NK-92 (cell line): ENCODE measurements around the gene SYVN1.
"Not testable (repeated sequence)": the region's sequence is repeated elsewhere in the genome, so short reads cannot be mapped to it uniquely, and the experiment has no call there.

Experiments used
- DNase-seq: peaks from one replicate; lab custom pipeline; 2025; ENCODE audit not compliant: unreplicated experiment; lab: John Stamatoyannopoulos, UW

Gene SYVN1

GRCh38 chr11:65134240-65134951 lies at the start of gene SYVN1:
Gene SYVN1 (minus strand): TSS chr11:65134519. CDS start chr11:65133601, 918 bp downstream.
- DNase-seq = peak; percentile 34

- DNase-seq = no peak
Observed at GRCh38 chr11:65183201-65183891, 49.0 kb upstream of the SYVN1 start.

- no peak for DNase-seq
Observed at GRCh38 chr11:65182258-65183170, 48.2 kb upstream of the SYVN1 start.

- DNase-seq = no peak
Observed at GRCh38 chr11:65181569-65182257, 47.4 kb upstream of the SYVN1 start, which contains the start of gene CAPN1. Gene CAPN1 (plus strand): TSS chr11:65181928. CDS start chr11:65182702, 774 bp downstream.

GRCh38 chr11:65180877-65181568 lies 46.7 kb upstream of the SYVN1 start:
- DNase-seq = no peak

- not testable (repeated sequence) for DNase-seq
Observed at GRCh38 chr11:65174571-65175010, 40.3 kb upstream of the SYVN1 start.

- no peak for DNase-seq
Observed at GRCh38 chr11:65172600-65172999, 38.3 kb upstream of the SYVN1 start.

GRCh38 chr11:65170058-65170534 lies 35.8 kb upstream of the SYVN1 start, which contains the start of gene SPDYC:
Gene SPDYC (plus strand): TSS chr11:65170233. CDS start chr11:65171358, 1,125 bp downstream.
- no peak for DNase-seq

- DNase-seq = no peak
Observed at GRCh38 chr11:65169164-65169641, 34.9 kb upstream of the SYVN1 start.

- DNase-seq = no peak
Observed at GRCh38 chr11:65167656-65168055, 33.3 kb upstream of the SYVN1 start.

GRCh38 chr11:65166893-65167292 lies 32.6 kb upstream of the SYVN1 start:
- DNase-seq = no peak

GRCh38 chr11:65165410-65166317 lies 31.3 kb upstream of the SYVN1 start:
- DNase-seq = no peak

GRCh38 chr11:65163684-65164083 lies 29.4 kb upstream of the SYVN1 start:
- no peak for DNase-seq

GRCh38 chr11:65160643-65161042 lies 26.3 kb upstream of the SYVN1 start:
- DNase-seq = no peak

- DNase-seq = no peak
Observed at GRCh38 chr11:65159012-65159411, 24.7 kb upstream of the SYVN1 start.

- DNase-seq = no peak
Observed at GRCh38 chr11:65157336-65157735, 23.0 kb upstream of the SYVN1 start.

GRCh38 chr11:65156926-65157325 lies 22.6 kb upstream of the SYVN1 start:
- no peak for DNase-seq

GRCh38 chr11:65156256-65156655 lies 21.9 kb upstream of the SYVN1 start:
- no peak for DNase-seq

GRCh38 chr11:65152122-65152521 lies 17.8 kb upstream of the SYVN1 start:
- DNase-seq = no peak
